ENCODE data around the gene HS3ST2. TPM values are rescaled to one million over a fixed set of nuclear protein-coding genes. Genes with fewer than 3 reads are reported as not detected.
"Not testable (repeated sequence)": the region's sequence is repeated elsewhere in the genome, so short reads cannot be mapped to it uniquely, and the experiment has no call there.

HS3ST2 gene
- total RNA-seq, 2 experiments from 2014 or later = not detected

GRCh38 chr16:22934786-22935185 lies 120.8 kb downstream of the HS3ST2 start:
- no peaks in the 10 kb centered on the region for H3K4me1 Mint-ChIP-seq
- peaks cover 29% of the 10 kb centered on the region for H3K27me3 Mint-ChIP-seq
- CTCF ChIA-PET = no interaction called here
- no peak overlapping the region for H3K27ac Mint-ChIP-seq
- no peak overlapping the region for H3K4me3 Mint-ChIP-seq
- H3K9me3 Mint-ChIP-seq (ENCODE audit: low read depth) = no peaks in the 10 kb centered on the region
- H3K36me3 Mint-ChIP-seq = no peaks in the 10 kb centered on the region
- ATAC-seq (no peak), DNase-seq (no peak)

- DNase-seq (no peak), ATAC-seq (no peak)
- Mint-ChIP-seq H3K27ac (no peak overlapping the region), H3K36me3 (no peaks in the 10 kb centered on the region), H3K4me3 (no peak overlapping the region), H3K4me1 (no peaks in the 10 kb centered on the region), H3K27me3 (peaks cover 27% of the 10 kb centered on the region), H3K9me3 (ENCODE audit: low read depth) (no peaks in the 10 kb centered on the region)
- CTCF ChIA-PET = no interaction called here
These were observed 123.2 kb downstream of the HS3ST2 start for GRCh38 chr16:22937169-22937568.

- Mint-ChIP-seq H3K4me3 (no peak overlapping the region), H3K27me3 (peaks cover 19% of the 10 kb centered on the region), H3K36me3 (no peaks in the 10 kb centered on the region), H3K4me1 (no peaks in the 10 kb centered on the region), H3K9me3 (ENCODE audit: low read depth) (no peaks in the 10 kb centered on the region), H3K27ac (no peak overlapping the region)
- DNase-seq = no peak
- CTCF ChIA-PET = no interaction called here
- no peak for ATAC-seq
These were observed 124.7 kb downstream of the HS3ST2 start for GRCh38 chr16:22938647-22939046.

GRCh38 chr16:22939744-22940363 lies 125.9 kb downstream of the HS3ST2 start:
- ATAC-seq; H3K9me3 Mint-ChIP-seq (ENCODE audit: low read depth); H3K4me3 Mint-ChIP-seq; H3K4me1 Mint-ChIP-seq; H3K27ac Mint-ChIP-seq; CTCF ChIA-PET; DNase-seq; H3K36me3 Mint-ChIP-seq: not testable (repeated sequence)
- H3K27me3 Mint-ChIP-seq = peaks cover 19% of the 10 kb centered on the region

GRCh38 chr16:22941970-22942501 lies 128.1 kb downstream of the HS3ST2 start:
- ATAC-seq = no peak

GRCh38 chr16:22942811-22943210 lies 128.8 kb downstream of the HS3ST2 start:
- peaks cover 32% of the 10 kb centered on the region for H3K27me3 Mint-ChIP-seq
- CTCF ChIA-PET = no interaction called here
- no peaks in the 10 kb centered on the region for H3K4me1 Mint-ChIP-seq
- no peaks in the 10 kb centered on the region for H3K36me3 Mint-ChIP-seq
- no peak overlapping the region for H3K27ac Mint-ChIP-seq
- no peak for ATAC-seq
- H3K4me3 Mint-ChIP-seq = no peak overlapping the region
- H3K9me3 Mint-ChIP-seq (ENCODE audit: low read depth) = no peaks in the 10 kb centered on the region
- DNase-seq = no peak

More at GRCh38 chr16:22941970-22942501, 128.1 kb downstream of the HS3ST2 start:
- H3K27me3 Mint-ChIP-seq = peaks cover 24% of the 10 kb centered on the region
- H3K36me3 Mint-ChIP-seq = no peaks in the 10 kb centered on the region
- no peak overlapping the region for H3K4me3 Mint-ChIP-seq
- no peak overlapping the region for H3K27ac Mint-ChIP-seq
- no peaks in the 10 kb centered on the region for H3K9me3 Mint-ChIP-seq (ENCODE audit: low read depth)
- no peaks in the 10 kb centered on the region for H3K4me1 Mint-ChIP-seq
- DNase-seq = no peak
- CTCF ChIA-PET = no interaction called here

- Mint-ChIP-seq H3K9me3 (ENCODE audit: low read depth) (no peaks in the 10 kb centered on the region), H3K4me1 (peaks cover 8% of the 10 kb centered on the region), H3K36me3 (no peaks in the 10 kb centered on the region), H3K27ac (no peak overlapping the region), H3K27me3 (peaks cover 45% of the 10 kb centered on the region), H3K4me3 (no peak overlapping the region)
- ATAC-seq (no peak), DNase-seq (no peak)
- CTCF ChIA-PET = interaction anchor here (1.0 kb wide), 1 partner anchor 31 kb away, joined by 5 read pairs; no protein-coding TSS in a partner anchor
These were observed 131.4 kb downstream of the HS3ST2 start for GRCh38 chr16:22945361-22945760.

- Mint-ChIP-seq H3K4me3 (no peak overlapping the region), H3K27me3 (peaks cover 43% of the 10 kb centered on the region), H3K4me1 (peaks cover 8% of the 10 kb centered on the region), H3K36me3 (no peaks in the 10 kb centered on the region), H3K9me3 (ENCODE audit: low read depth) (no peaks in the 10 kb centered on the region), H3K27ac (no peak overlapping the region)
- CTCF ChIA-PET = interaction anchor here (1.0 kb wide), 1 partner anchor 32 kb away, joined by 5 read pairs; no protein-coding TSS in a partner anchor
- ATAC-seq (no peak), DNase-seq (no peak)
These were observed 132.5 kb downstream of the HS3ST2 start for GRCh38 chr16:22946433-22946832.

GRCh38 chr16:22948058-22948602 lies 134.2 kb downstream of the HS3ST2 start:
- DNase-seq (no peak), ATAC-seq (peak; percentile 45)
- no peak overlapping the region for H3K27ac Mint-ChIP-seq
- no peak overlapping the region for H3K4me3 Mint-ChIP-seq
- no peaks in the 10 kb centered on the region for H3K9me3 Mint-ChIP-seq (ENCODE audit: low read depth)
- peaks cover 39% of the 10 kb centered on the region for H3K27me3 Mint-ChIP-seq
- CTCF ChIA-PET = interaction anchor here (0.5 kb wide), 1 partner anchor 1365 kb away, joined by 3 read pairs; no protein-coding TSS in a partner anchor
- H3K4me1 Mint-ChIP-seq = peaks cover 8% of the 10 kb centered on the region
- no peaks in the 10 kb centered on the region for H3K36me3 Mint-ChIP-seq

GRCh38 chr16:22948603-22949368 lies 134.8 kb downstream of the HS3ST2 start:
- DNase-seq = peak; percentile 76
- Mint-ChIP-seq H3K9me3 (ENCODE audit: low read depth) (no peaks in the 10 kb centered on the region), H3K4me1 (peaks cover 8% of the 10 kb centered on the region), H3K4me3 (no peak overlapping the region), H3K27ac (no peak overlapping the region), H3K36me3 (no peaks in the 10 kb centered on the region), H3K27me3 (peaks cover 39% of the 10 kb centered on the region)
- CTCF ChIA-PET = interaction anchor here (0.5 kb wide), 1 partner anchor 1365 kb away, joined by 3 read pairs; no protein-coding TSS in a partner anchor
- ATAC-seq = peak; percentile 74

GRCh38 chr16:22955461-22956070 lies 141.6 kb downstream of the HS3ST2 start:
- H3K9me3 Mint-ChIP-seq (ENCODE audit: low read depth) = no peaks in the 10 kb centered on the region
- ATAC-seq (no peak), DNase-seq (no peak)
- H3K36me3 Mint-ChIP-seq = no peaks in the 10 kb centered on the region
- CTCF ChIA-PET = no interaction called here
- no peaks in the 10 kb centered on the region for H3K4me1 Mint-ChIP-seq
- no peak overlapping the region for H3K4me3 Mint-ChIP-seq
- no peak overlapping the region for H3K27ac Mint-ChIP-seq
- H3K27me3 Mint-ChIP-seq = peaks cover 14% of the 10 kb centered on the region

GRCh38 chr16:22961206-22961605 lies 147.2 kb downstream of the HS3ST2 start:
- ATAC-seq = no peak
- H3K27ac Mint-ChIP-seq = no peak overlapping the region

GRCh38 chr16:22962905-22963304 lies 148.9 kb downstream of the HS3ST2 start:
- no peak for DNase-seq
- CTCF ChIA-PET = no interaction called here
- Mint-ChIP-seq H3K36me3 (no peaks in the 10 kb centered on the region), H3K27me3 (peaks cover 17% of the 10 kb centered on the region), H3K9me3 (ENCODE audit: low read depth) (no peaks in the 10 kb centered on the region), H3K4me1 (no peaks in the 10 kb centered on the region), H3K27ac (no peak overlapping the region), H3K4me3 (no peak overlapping the region)
- ATAC-seq = no peak

More at GRCh38 chr16:22961206-22961605, 147.2 kb downstream of the HS3ST2 start:
- peaks cover 19% of the 10 kb centered on the region for H3K27me3 Mint-ChIP-seq
- no peaks in the 10 kb centered on the region for H3K9me3 Mint-ChIP-seq (ENCODE audit: low read depth)
- H3K4me1 Mint-ChIP-seq = no peaks in the 10 kb centered on the region
- no peaks in the 10 kb centered on the region for H3K36me3 Mint-ChIP-seq
- CTCF ChIA-PET = no interaction called here
- no peak overlapping the region for H3K4me3 Mint-ChIP-seq
- no peak for DNase-seq
